H9 (cell line): Measurements from ENCODE around the gene WNT10A. TPM values are rescaled to one million over a fixed set of nuclear protein-coding genes. Genes with fewer than 3 reads are reported as not detected.

Source experiments
- DNase-seq: peaks from one replicate; pipeline ENCODE4 v3.0.0-alpha.2; 2017
- H2AFZ ChIP-seq: one replicate; pipeline ENCODE4 v1.6.1; 2013; ENCODE audit warnings: mild to moderate bottlenecking, low read length, control low read depth, moderate library complexity
- H2AK5ac ChIP-seq: 2 replicates; pipeline ENCODE4 v1.6.1; 2013; ENCODE audit warnings: low read length, control low read depth, mixed read lengths; ENCODE audit not compliant: insufficient read length
- H2BK120ac ChIP-seq: one replicate; pipeline ENCODE4 v1.6.1; 2013; ENCODE audit warnings: low read depth, mild to moderate bottlenecking, low read length, control low read depth, inconsistent platforms; ENCODE audit not compliant: poor library complexity, severe bottlenecking
- H2BK12ac ChIP-seq: 2 replicates; pipeline ENCODE4 v1.6.1; 2013; ENCODE audit warnings: low read length, control low read depth, mixed read lengths, low read depth; ENCODE audit not compliant: insufficient read length
- H2BK15ac ChIP-seq: 2 replicates; pipeline ENCODE4 v1.6.1; 2013; ENCODE audit warnings: low read depth, low read length, control low read depth
- H2BK20ac ChIP-seq: one replicate; pipeline ENCODE4 v1.6.1; 2013; ENCODE audit warnings: low read depth, mild to moderate bottlenecking, low read length, control low read depth, inconsistent platforms; ENCODE audit not compliant: poor library complexity, severe bottlenecking
- H2BK5ac ChIP-seq: 2 replicates; pipeline ENCODE4 v1.6.1; 2013; ENCODE audit warnings: low read length, control low read depth, mixed read lengths; ENCODE audit not compliant: insufficient read length
- H3K14ac ChIP-seq: 2 replicates; pipeline ENCODE4 v1.6.1; 2013; ENCODE audit warnings: low read length, control low read depth; ENCODE audit not compliant: insufficient read depth
- H3K18ac ChIP-seq: 2 replicates; pipeline ENCODE4 v1.6.1; 2013; ENCODE audit warnings: low read depth, mild to moderate bottlenecking, mixed read lengths, low read length, control low read depth; ENCODE audit not compliant: insufficient read length
- H3K23ac ChIP-seq: 2 replicates; pipeline ENCODE4 v1.6.1; 2013; ENCODE audit warnings: low read length, control low read depth, mixed read lengths, low read depth; ENCODE audit not compliant: insufficient read length
- H3K23me2 ChIP-seq: 2 replicates; pipeline ENCODE4 v1.6.1; 2013; ENCODE audit warnings: low read depth, mild to moderate bottlenecking, mixed read lengths, low read length, control low read depth; ENCODE audit not compliant: insufficient read length, poor library complexity, severe bottlenecking
- H3K27ac ChIP-seq: 2 replicates; pipeline ENCODE4 v1.5.1; 2013; ENCODE audit warnings: low read length, control low read depth, mixed read lengths, low read depth; ENCODE audit not compliant: insufficient read length
- H3K27me3 ChIP-seq: 2 replicates; pipeline ENCODE4 v1.6.1; 2013; ENCODE audit warnings: low read length, control low read depth, inconsistent platforms; ENCODE audit not compliant: insufficient read depth
- H3K4ac ChIP-seq: 2 replicates; pipeline ENCODE4 v1.6.1; 2013; ENCODE audit warnings: low read depth, mild to moderate bottlenecking, control low read depth, inconsistent platforms, low read length, moderate library complexity
- H3K4me1 ChIP-seq: 2 replicates; pipeline ENCODE4 v1.6.1; 2013; ENCODE audit warnings: low read length, control low read depth, inconsistent platforms; ENCODE audit not compliant: insufficient read depth
- H3K4me2 ChIP-seq: 2 replicates; pipeline ENCODE4 v1.6.1; 2013; ENCODE audit warnings: low read length, control low read depth, mixed read lengths; ENCODE audit not compliant: insufficient read length, insufficient read depth
- H3K56ac ChIP-seq: 2 replicates; pipeline ENCODE4 v1.6.1; 2013; ENCODE audit warnings: low read depth, mild to moderate bottlenecking, mixed read lengths, low read length, control low read depth; ENCODE audit not compliant: insufficient read length
- H3K79me1 ChIP-seq: 2 replicates; pipeline ENCODE4 v1.6.1; 2013; ENCODE audit warnings: low read depth, mild to moderate bottlenecking, moderate library complexity, low read length, control low read depth, inconsistent platforms; ENCODE audit not compliant: insufficient read depth, poor library complexity, severe bottlenecking
- H3K79me2 ChIP-seq: 2 replicates; pipeline ENCODE4 v1.6.1; 2013; ENCODE audit warnings: low read length, control low read depth, inconsistent platforms; ENCODE audit not compliant: insufficient read depth
- H3K9ac ChIP-seq: 2 replicates; pipeline ENCODE4 v1.6.1; 2013; ENCODE audit warnings: low read length, control low read depth, mixed read lengths; ENCODE audit not compliant: insufficient read length; ENCODE audit errors: extremely low read depth
- H3K9me3 ChIP-seq: one replicate; pipeline ENCODE4 v1.6.1; 2013; ENCODE audit warnings: low read depth, low read length, inconsistent platforms; ENCODE audit not compliant: control insufficient read depth
- H3T11ph ChIP-seq: one replicate; pipeline ENCODE4 v1.6.1; 2013; ENCODE audit warnings: mild to moderate bottlenecking, low read length, control low read depth, inconsistent platforms
- H4K20me1 ChIP-seq: one replicate; pipeline ENCODE4 v1.6.1; 2013; ENCODE audit not compliant: control insufficient read depth, insufficient read length, insufficient read depth
- H4K5ac ChIP-seq: 2 replicates; pipeline ENCODE4 v1.6.1; 2013; ENCODE audit warnings: low read depth, mild to moderate bottlenecking, mixed read lengths, low read length, control low read depth; ENCODE audit not compliant: insufficient read length
- H4K8ac ChIP-seq: replicated peaks from 2 replicates; pipeline ENCODE4 v1.6.1; 2013; ENCODE audit warnings: low read length, control low read depth, mixed read lengths, low read depth; ENCODE audit not compliant: insufficient read length
- H4K91ac ChIP-seq: 2 replicates; pipeline ENCODE4 v1.6.1; 2013; ENCODE audit warnings: low read depth, mild to moderate bottlenecking, moderate library complexity, mixed read lengths, low read length, control low read depth; ENCODE audit not compliant: insufficient read length
- H3K27ac Mint-ChIP-seq, 3 experiments: 2 replicates in 2 of 3; 3 replicates in 1 of 3; pipeline ENCODE4 v1.8.0; 2020 to 2021; ENCODE audit warnings: mixed read lengths in 3 of 3, mild to moderate bottlenecking in 1 of 3, moderate library complexity in 1 of 3
- H3K27me3 Mint-ChIP-seq: 2 replicates; pipeline ENCODE4 v1.8.0; 2021; ENCODE audit warnings: low read depth, mild to moderate bottlenecking, moderate library complexity, mixed read lengths
- H3K36me3 Mint-ChIP-seq, 3 experiments: 2 replicates in 2 of 3; 3 replicates in 1 of 3; pipeline ENCODE4 v1.8.0; 2020 to 2021; ENCODE audit warnings: low read depth in 3 of 3, mixed read lengths in 3 of 3; ENCODE audit not compliant: insufficient read depth in 1 of 3
- H3K4me1 Mint-ChIP-seq, 2 experiments: 2 replicates each; pipeline ENCODE4 v1.8.0; 2020; ENCODE audit warnings: mixed read lengths in 2 of 2
- H3K4me3 Mint-ChIP-seq, 2 experiments: 2 replicates in 1 of 2; 3 replicates in 1 of 2; pipeline ENCODE4 v1.8.0; 2020 to 2021; ENCODE audit warnings: mild to moderate bottlenecking in 2 of 2, mixed read lengths in 2 of 2, moderate library complexity in 1 of 2
- H3K9me3 Mint-ChIP-seq, 2 experiments: 2 replicates in 1 of 2; 3 replicates in 1 of 2; pipeline ENCODE4 v1.8.0; 2020; ENCODE audit warnings: mild to moderate bottlenecking in 2 of 2, mixed read lengths in 2 of 2, moderate library complexity in 1 of 2
- CTCF ChIP-seq: fragments of 200-600 bp; sonication (generic); conservative IDR thresholded peaks from 3 replicates; pipeline ENCODE4 v1.8.0; 2021; ENCODE audit warnings: antibody characterized with exemption, mild to moderate bottlenecking
- WGBS: extraction: QIAGEN DNeasy Blood & Tissue Kit; methylation state at CpG from one replicate; pipeline ENCODE4 v1.1.7; 2013; ENCODE audit warnings: missing lambda C conversion rate, low lambda C conversion rate, mixed read lengths; ENCODE audit not compliant: insufficient read length; ENCODE audit errors: extremely low coverage; 5-methylcytosine and 5-hydroxymethylcytosine counted together
- total RNA-seq: library from RNA; stranded (reverse); gene quantifications from 2 replicates; pipeline ENCODE4 v1.2.1, GENCODE V29; 2021

Gene WNT10A
- total RNA-seq, 1 experiment from 2014 or later, result not detected

- Histone ChIP-seq H4K91ac (no peak overlapping the region), H2AK5ac (no peak overlapping the region), H3K4me1 (no peaks in the 10 kb centered on the region), H2BK5ac (no peak overlapping the region), H3K23me2 (no peaks in the 10 kb centered on the region), H3K56ac (no peak overlapping the region), H4K8ac (no peak overlapping the region), H3T11ph (no peak overlapping the region), H3K27ac (no peak overlapping the region), H2BK120ac (no peak overlapping the region), H3K18ac (no peak overlapping the region), H2AFZ (no peak overlapping the region), H4K5ac (no peak overlapping the region), H3K79me2 (no peaks in the 10 kb centered on the region), H3K4ac (no peak overlapping the region), H2BK15ac (no peak overlapping the region), H4K20me1 (peaks cover 2% of the 10 kb centered on the region), H3K9ac (no peak overlapping the region), H3K79me1 (no peaks in the 10 kb centered on the region), H2BK12ac (no peak overlapping the region), H2BK20ac (no peak overlapping the region), H3K4me2 (no peak overlapping the region), H3K14ac (no peak overlapping the region), H3K27me3 (peaks cover 90% of the 10 kb centered on the region), H3K9me3 (no peaks in the 10 kb centered on the region), H3K23ac (no peak overlapping the region)
- peaks cover 19 to 30% of the 10 kb centered on the region in 2 experiments for H3K4me1 Mint-ChIP-seq
- H3K27ac Mint-ChIP-seq, result no peak overlapping the region
- peaks cover 97% of the 10 kb centered on the region for H3K27me3 Mint-ChIP-seq
- no peaks in the 10 kb centered on the region; a peak in 1 of 7 replicates for H3K36me3 Mint-ChIP-seq
- H3K4me3 Mint-ChIP-seq, result peak overlapping the region in 1 of 2 experiments; percentile 65; a peak in 2 of 5 replicates
- WGBS, result no CpG with 5 or more reads among the region's 16 CpGs
- peaks cover 0 to 2% of the 10 kb centered on the region in 2 experiments; a peak in 3 of 5 replicates for H3K9me3 Mint-ChIP-seq
- DNase-seq, result no peak
- TF ChIP-seq CTCF, result no peak
Observed at GRCh38 chr2:218878926-218879761, 1.5 kb upstream of the WNT10A start.
